Endodermal cell (in vitro differentiated cells): ENCODE data around the gene CENATAC. TPM values are rescaled to one million over a fixed set of nuclear protein-coding genes. Genes with fewer than 3 reads are reported as not detected.
A peak's percentile ranks its signal among the peaks of the same experiment; 100 is the strongest.
"Not testable (repeated sequence)": the region's sequence is repeated elsewhere in the genome, so short reads cannot be mapped to it uniquely, and the experiment has no call there.

Experiments
- DNase-seq: peaks from one replicate; pipeline ENCODE4 v3.0.0-alpha.2; 2017
- H3K27ac ChIP-seq: 2 replicates; pipeline ENCODE4 v1.5.1; 2013; ENCODE audit warnings: mild to moderate bottlenecking, low read depth, low read length, moderate library complexity
- H3K27me3 ChIP-seq: 2 replicates; pipeline ENCODE4 v1.6.1; 2013; ENCODE audit warnings: mild to moderate bottlenecking, low read length, moderate library complexity; ENCODE audit not compliant: insufficient read depth, control insufficient read depth, poor library complexity, severe bottlenecking
- H3K36me3 ChIP-seq: 2 replicates; pipeline ENCODE4 v1.7.0; 2013; ENCODE audit warnings: mild to moderate bottlenecking, low read length, moderate library complexity; ENCODE audit not compliant: control insufficient read depth, insufficient read depth
- H3K4me1 ChIP-seq: one replicate; pipeline ENCODE4 v1.7.0; 2013; ENCODE audit warnings: low read length; ENCODE audit not compliant: control insufficient read depth, insufficient read depth
- H3K4me3 ChIP-seq: 2 replicates; pipeline ENCODE4 v1.5.1; 2013; ENCODE audit warnings: mild to moderate bottlenecking, low read length, moderate library complexity
- H3K9ac ChIP-seq: 2 replicates; pipeline ENCODE4 v1.6.1; 2013; ENCODE audit warnings: mild to moderate bottlenecking, low read length, moderate library complexity; ENCODE audit not compliant: poor library complexity, severe bottlenecking; ENCODE audit errors: extremely low read depth
- H3K9me3 ChIP-seq: 2 replicates; pipeline ENCODE4 v1.6.1; 2013; ENCODE audit warnings: mild to moderate bottlenecking, low read length, moderate library complexity; ENCODE audit not compliant: control insufficient read depth
- H3K27ac Mint-ChIP-seq: 2 replicates; pipeline ENCODE4 v1.8.0; 2020; ENCODE audit warnings: mixed read lengths
- H3K27me3 Mint-ChIP-seq: 2 replicates; pipeline ENCODE4 v1.8.0; 2021; ENCODE audit warnings: mild to moderate bottlenecking, mixed read lengths; ENCODE audit not compliant: insufficient read depth
- H3K36me3 Mint-ChIP-seq: 2 replicates; pipeline ENCODE4 v1.8.0; 2020; ENCODE audit warnings: low read depth, mixed read lengths
- H3K4me1 Mint-ChIP-seq: 2 replicates; pipeline ENCODE4 v1.8.0; 2020; ENCODE audit warnings: mixed read lengths
- H3K4me3 Mint-ChIP-seq: 2 replicates; pipeline ENCODE4 v1.8.0; 2020; ENCODE audit warnings: mild to moderate bottlenecking, moderate library complexity, mixed read lengths
- H3K9me3 Mint-ChIP-seq: 2 replicates; pipeline ENCODE4 v1.8.0; 2020; ENCODE audit warnings: mild to moderate bottlenecking, mixed read lengths
- WGBS, 2 experiments: methylation state at CpG; one replicate each; pipeline versions ENCODE4 v1.1.5 to v1.1.7; 2013; ENCODE audit warnings: missing lambda C conversion rate in 2 of 2, mixed read lengths in 1 of 2; ENCODE audit not compliant: insufficient coverage in 1 of 2, insufficient read length in 1 of 2; 5-methylcytosine and 5-hydroxymethylcytosine counted together
- long read RNA-seq, 4 experiments: library from polyadenylated mRNA in 2 of 4; library from RNA in 1 of 4; library from capped mRNA in 1 of 4; stranded (forward) in 3 of 4; unstranded in 1 of 4; transcript quantifications; one replicate each; pipeline ENCODE4 v2.0.0, GENCODE V29; 2020 to 2021; ENCODE audit warnings: inconsistent platforms in 1 of 4
- polyA plus RNA-seq, 2 experiments: library from polyadenylated mRNA; stranded (reverse); fragments of 50-300 nt; gene quantifications; one replicate each; pipeline ENCODE4 v1.2.3, GENCODE V29; 2013
- total RNA-seq, 2 donors: library from RNA; stranded (reverse); fragmentation: NEBNext Ultra II Directional in 1 of 2; extraction: Animal tissue kit (Norgen Biotek cat#: 25700) in 1 of 2; gene quantifications; 2 replicates in 1 of 2; 3 replicates in 1 of 2; pipeline ENCODE4 v1.2.1, GENCODE V29; 2021
- TF ChIP-seq, protein P1 (sequence below): fragments of 200-600 bp; sonication (generic); conservative IDR thresholded peaks from 2 replicates; pipeline ENCODE4 v1.5.0; 2021; ENCODE audit warnings: antibody characterized with exemption, mild to moderate bottlenecking

CENATAC gene, protein sequence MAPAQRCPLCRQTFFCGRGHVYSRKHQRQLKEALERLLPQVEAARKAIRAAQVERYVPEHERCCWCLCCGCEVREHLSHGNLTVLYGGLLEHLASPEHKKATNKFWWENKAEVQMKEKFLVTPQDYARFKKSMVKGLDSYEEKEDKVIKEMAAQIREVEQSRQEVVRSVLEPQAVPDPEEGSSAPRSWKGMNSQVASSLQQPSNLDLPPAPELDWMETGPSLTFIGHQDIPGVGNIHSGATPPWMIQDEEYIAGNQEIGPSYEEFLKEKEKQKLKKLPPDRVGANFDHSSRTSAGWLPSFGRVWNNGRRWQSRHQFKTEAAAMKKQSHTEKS
- total RNA-seq = 10 to 100 TPM; 38.7 to 43.3 TPM
- 17.1 TPM for polyA plus RNA-seq (2013, experiment 1 of 2)
- polyA plus RNA-seq (2013, experiment 2 of 2) = 18.8 TPM
- long read RNA-seq, experiment 1, transcript CCDC84-201 (11 exons, 1,202 nt) = major isoform, 6 of 10 reads
- long read RNA-seq, experiment 1, partial matches to known transcripts = 2 of 10 reads
- long read RNA-seq, experiment 1, other reads (novel, unspliced or antisense) = 1 of 10 reads
- long read RNA-seq, experiment 2, partial matches to known transcripts = 1 of 9 reads
- long read RNA-seq, experiment 2, other reads (novel, unspliced or antisense) = 4 of 9 reads
- long read RNA-seq, experiment 3, transcript CCDC84-201 (11 exons, 1,202 nt) = major isoform, 8 of 20 reads
- long read RNA-seq, experiment 3, partial matches to known transcripts = 2 of 20 reads
- long read RNA-seq, experiment 3, other reads (novel, unspliced or antisense) = 10 of 20 reads
- long read RNA-seq, experiment 4, partial matches to known transcripts = 3 of 8 reads
- long read RNA-seq, experiment 4, other reads (novel, unspliced or antisense) = 2 of 8 reads

DNA sequence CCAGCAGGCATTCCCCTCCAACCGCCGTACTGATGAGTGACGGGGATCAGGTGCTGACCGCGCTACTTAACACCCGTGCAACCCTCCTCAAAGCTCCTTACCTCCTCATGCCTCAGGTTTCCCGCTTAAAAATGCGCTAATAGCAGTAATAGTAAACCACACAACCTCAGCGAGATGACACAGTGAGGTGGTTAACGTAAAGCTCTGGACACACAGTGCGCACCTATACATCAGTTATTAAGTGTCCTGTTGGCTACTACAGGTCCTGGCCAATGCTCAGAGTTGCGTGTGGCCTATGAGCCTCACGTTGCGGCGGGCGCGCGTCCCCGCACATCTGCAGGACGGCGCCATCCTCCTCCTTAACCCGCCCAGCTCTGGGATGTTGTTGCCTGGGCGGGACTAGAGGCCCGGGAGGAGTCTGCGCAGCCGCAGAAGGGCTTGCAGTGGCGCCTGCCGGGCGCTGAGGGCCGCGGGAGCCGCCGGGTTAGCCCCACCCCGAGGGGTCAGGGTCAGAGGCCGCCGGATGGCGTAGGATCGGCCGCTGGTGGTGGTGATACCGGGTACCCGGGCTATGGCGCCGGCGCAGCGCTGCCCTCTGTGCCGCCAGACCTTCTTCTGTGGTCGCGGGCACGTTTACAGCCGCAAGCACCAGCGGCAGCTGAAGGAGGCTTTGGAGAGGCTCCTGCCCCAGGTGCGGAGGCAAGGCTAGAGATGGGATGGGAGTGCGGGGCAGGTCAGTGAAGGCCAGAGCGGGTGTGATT, at the start of gene CENATAC:
Gene CENATAC (plus strand): TSS at position 512 of the 761 bp plus-strand sequence. CDS start 60 bp downstream, at position 572.
- no peaks in the 10 kb centered on the region for H3K27me3 Mint-ChIP-seq
- peaks cover 7% of the 10 kb centered on the region for H3K9me3 Mint-ChIP-seq
- TF ChIP-seq, protein P1, sequence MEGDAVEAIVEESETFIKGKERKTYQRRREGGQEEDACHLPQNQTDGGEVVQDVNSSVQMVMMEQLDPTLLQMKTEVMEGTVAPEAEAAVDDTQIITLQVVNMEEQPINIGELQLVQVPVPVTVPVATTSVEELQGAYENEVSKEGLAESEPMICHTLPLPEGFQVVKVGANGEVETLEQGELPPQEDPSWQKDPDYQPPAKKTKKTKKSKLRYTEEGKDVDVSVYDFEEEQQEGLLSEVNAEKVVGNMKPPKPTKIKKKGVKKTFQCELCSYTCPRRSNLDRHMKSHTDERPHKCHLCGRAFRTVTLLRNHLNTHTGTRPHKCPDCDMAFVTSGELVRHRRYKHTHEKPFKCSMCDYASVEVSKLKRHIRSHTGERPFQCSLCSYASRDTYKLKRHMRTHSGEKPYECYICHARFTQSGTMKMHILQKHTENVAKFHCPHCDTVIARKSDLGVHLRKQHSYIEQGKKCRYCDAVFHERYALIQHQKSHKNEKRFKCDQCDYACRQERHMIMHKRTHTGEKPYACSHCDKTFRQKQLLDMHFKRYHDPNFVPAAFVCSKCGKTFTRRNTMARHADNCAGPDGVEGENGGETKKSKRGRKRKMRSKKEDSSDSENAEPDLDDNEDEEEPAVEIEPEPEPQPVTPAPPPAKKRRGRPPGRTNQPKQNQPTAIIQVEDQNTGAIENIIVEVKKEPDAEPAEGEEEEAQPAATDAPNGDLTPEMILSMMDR = peak; percentile 22
- peak within 1 kb of the TSS; percentile 99 for H3K27ac Mint-ChIP-seq
- Histone ChIP-seq H3K4me1 (no peaks in the 10 kb centered on the region), H3K27ac (peak within 1 kb of the TSS; percentile 25), H3K36me3 (peaks cover 34% of the 10 kb centered on the region), H3K9ac (peak within 1 kb of the TSS; percentile 71), H3K4me3 (peak within 1 kb of the TSS; percentile 88), H3K27me3 (no peaks in the 10 kb centered on the region), H3K9me3 (peaks cover 1% of the 10 kb centered on the region)
- peaks cover 36% of the 10 kb centered on the region for H3K36me3 Mint-ChIP-seq
- peaks cover 15% of the 10 kb centered on the region for H3K4me1 Mint-ChIP-seq
- peak within 1 kb of the TSS; percentile 98 for H3K4me3 Mint-ChIP-seq
- WGBS, 2 experiments = 0% methylated on average over 37 to 54 of the region's 54 CpGs
- peak; percentile 98 for DNase-seq

DNA sequence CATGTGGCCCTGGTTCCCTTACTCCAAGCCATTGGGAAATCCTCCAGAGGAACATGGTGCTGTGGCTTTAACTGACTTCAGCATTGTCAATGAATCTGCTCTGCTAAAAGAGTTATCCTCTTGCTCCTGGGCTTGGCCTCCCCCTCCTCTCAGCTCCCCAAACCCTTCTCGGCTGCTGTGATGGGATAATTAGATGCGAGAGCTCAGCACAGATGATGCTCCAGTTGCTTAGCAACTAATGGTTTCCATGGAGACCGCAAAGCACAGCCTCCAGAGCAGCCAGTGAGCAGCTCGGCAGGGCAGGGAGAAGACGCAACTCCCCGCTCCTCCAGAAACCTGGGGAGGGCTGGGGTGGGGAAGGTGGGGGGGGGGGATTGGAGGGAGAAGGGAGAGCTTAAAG, 44.7 kb upstream of the CENATAC start:
- no peak overlapping the region for H3K4me3 Mint-ChIP-seq
- H3K27ac Mint-ChIP-seq = no peak overlapping the region
- Histone ChIP-seq H3K9me3 (no peaks in the 10 kb centered on the region), H3K36me3 (no peaks in the 10 kb centered on the region), H3K27ac (no peak overlapping the region), H3K4me3 (no peak overlapping the region), H3K4me1 (no peaks in the 10 kb centered on the region), H3K27me3 (peaks cover 21% of the 10 kb centered on the region), H3K9ac (no peak overlapping the region)
- DNase-seq = peak; percentile 81
- H3K9me3 Mint-ChIP-seq = no peaks in the 10 kb centered on the region
- H3K4me1 Mint-ChIP-seq = peaks cover 3% of the 10 kb centered on the region
- TF ChIP-seq, protein P1 = no peak
- H3K36me3 Mint-ChIP-seq = no peaks in the 10 kb centered on the region
- H3K27me3 Mint-ChIP-seq = peaks cover 62% of the 10 kb centered on the region
- 14% methylated on average over 6 of the region's 6 CpGs; no CpG with 5 or more reads in 1 of the 2 experiments for WGBS, 2 experiments

DNA sequence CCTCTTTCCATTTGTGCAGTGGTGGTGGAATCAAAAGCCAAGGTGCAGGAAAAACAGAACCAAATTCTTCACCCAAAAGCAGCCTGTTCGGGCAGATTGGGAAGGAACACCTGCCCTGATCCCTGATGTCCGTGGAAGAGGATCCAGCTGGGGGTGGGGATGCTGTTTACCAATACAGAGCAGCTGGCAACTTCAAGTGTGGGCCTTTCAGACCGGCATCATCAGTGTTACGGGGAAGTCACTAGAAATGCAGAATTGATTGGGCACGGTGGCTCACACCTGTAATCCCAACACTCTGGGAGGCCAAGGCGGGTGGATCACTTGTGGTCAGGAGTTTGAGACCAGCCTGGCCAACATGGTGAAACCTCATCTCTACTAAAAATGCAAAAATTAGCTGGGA, 44.0 kb upstream of the CENATAC start:
- not testable (repeated sequence) for H3K9me3 Mint-ChIP-seq, H3K27ac ChIP-seq, H3K9ac ChIP-seq, H3K27ac Mint-ChIP-seq, H3K36me3 ChIP-seq, H3K4me3 ChIP-seq, DNase-seq, H3K36me3 Mint-ChIP-seq, H3K4me1 Mint-ChIP-seq, H3K9me3 ChIP-seq, H3K4me1 ChIP-seq, H3K4me3 Mint-ChIP-seq
- 64 to 67% methylated on average over 5 to 6 of the region's 6 CpGs for WGBS, 2 experiments
- peaks cover 21% of the 10 kb centered on the region for H3K27me3 ChIP-seq
- peaks cover 65% of the 10 kb centered on the region for H3K27me3 Mint-ChIP-seq
